ENCODE data around the gene DCDC2C.

DNA sequence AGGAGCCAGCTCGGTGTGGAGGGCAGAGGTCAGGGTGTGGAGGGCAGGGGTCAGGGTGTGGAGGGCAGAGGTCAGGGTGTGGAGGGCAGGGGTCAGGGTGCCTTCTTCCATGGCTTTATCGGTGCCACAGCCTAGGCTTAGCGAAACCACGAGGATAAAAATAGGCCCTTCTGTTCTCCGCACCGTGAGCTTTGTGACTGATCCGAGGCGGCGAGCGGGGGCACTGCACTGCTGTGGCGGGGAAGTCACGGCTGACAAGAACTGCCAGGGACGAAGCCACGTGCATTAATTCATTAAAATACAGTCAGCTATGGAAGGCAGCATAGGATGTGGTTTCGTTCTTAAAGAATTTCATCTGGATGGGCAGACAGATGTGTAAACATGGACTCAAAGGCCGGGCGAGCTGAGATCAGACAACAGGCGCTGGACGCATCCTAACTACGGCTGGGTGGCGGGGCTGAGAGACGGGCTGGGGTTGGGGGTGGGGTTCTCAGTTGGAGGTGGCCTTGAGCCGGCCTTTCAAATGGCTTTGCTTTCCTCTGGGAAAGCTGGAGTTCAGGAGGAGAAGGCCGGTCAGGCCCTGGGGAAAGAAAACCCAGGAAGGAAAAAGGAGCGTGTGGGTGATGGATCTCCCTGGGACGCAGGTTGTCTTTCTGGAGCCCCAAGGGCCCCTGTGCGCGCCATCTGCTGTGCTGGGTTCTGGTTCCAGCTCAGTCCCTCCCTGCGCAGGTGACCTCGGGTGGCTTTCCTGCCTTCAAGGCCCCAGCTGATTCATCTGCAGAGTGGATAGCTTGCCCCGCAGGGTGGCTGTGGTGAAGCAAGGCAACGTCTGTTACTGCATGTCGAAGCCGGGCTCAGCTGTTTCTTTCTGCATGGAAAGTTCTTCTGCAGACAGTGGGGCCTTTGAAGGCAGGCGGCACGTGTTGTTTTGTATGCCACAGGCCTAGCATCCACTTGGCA lies 46.3 kb upstream of the DCDC2C start:
- TF ChIP-seq CTCF (conservative IDR thresholded peaks at IDR 0.05; ENCODE audit: low read length) (no peak), EZH2phosphoT487 (IDR thresholded peaks at IDR 0.05; ENCODE audit: borderline replicate concordance) (no peak)
